Small intestine (tissue), 7 donors: ENCODE data around the gene FOXB1. TPM values are rescaled to one million over a fixed set of nuclear protein-coding genes. Genes with fewer than 3 reads are reported as not detected.

Source experiments
- DNase-seq, 2 donors: peaks; one replicate each; pipeline versions ENCODE4 v3.0.0 to v3.0.0-alpha.2; 2013
- FAIRE-seq: peaks from 2 replicates; lab custom pipeline; 2012; peaks lifted over from hg19 to GRCh38; lab: Jason Lieb, UNC
- H3K27ac ChIP-seq, 3 donors: one replicate each; pipeline ENCODE4 v1.5.1; 2013; ENCODE audit warnings: low read length in 2 of 3, mild to moderate bottlenecking in 2 of 3, control low read depth in 1 of 3, inconsistent platforms in 1 of 3, low read depth in 1 of 3, moderate library complexity in 1 of 3
- H3K27me3 ChIP-seq, 3 donors: one replicate each; pipeline ENCODE4 v1.6.1; 2013; ENCODE audit warnings: low read length in 3 of 3, inconsistent platforms in 1 of 3; ENCODE audit not compliant: control insufficient read depth in 3 of 3, insufficient read depth in 3 of 3
- H3K36me3 ChIP-seq, 3 donors: one replicate each; pipeline ENCODE4 v1.6.1; 2013; ENCODE audit warnings: low read length in 3 of 3, inconsistent platforms in 1 of 3, low read depth in 1 of 3, mild to moderate bottlenecking in 1 of 3, moderate library complexity in 1 of 3; ENCODE audit not compliant: control insufficient read depth in 3 of 3, insufficient read depth in 2 of 3
- H3K4me1 ChIP-seq, 3 donors: one replicate each; pipeline ENCODE4 v1.6.1; 2013; ENCODE audit warnings: low read length in 2 of 3, inconsistent platforms in 1 of 3, low read depth in 1 of 3, mild to moderate bottlenecking in 1 of 3, moderate library complexity in 1 of 3; ENCODE audit not compliant: control insufficient read depth in 3 of 3, insufficient read depth in 2 of 3
- H3K4me3 ChIP-seq, 3 donors: one replicate each; pipeline ENCODE4 v1.5.1; 2013; ENCODE audit warnings: low read length in 3 of 3, control low read depth in 1 of 3, inconsistent platforms in 1 of 3, low read depth in 1 of 3, mild to moderate bottlenecking in 1 of 3, moderate library complexity in 1 of 3
- H3K9me3 ChIP-seq, 2 donors: one replicate each; pipeline ENCODE4 v1.6.1; 2013; ENCODE audit warnings: low read depth in 1 of 2, low read length in 1 of 2; ENCODE audit not compliant: control insufficient read depth in 2 of 2, insufficient read depth in 1 of 2
- WGBS, 3 donors: extraction: QIAGEN DNeasy Blood & Tissue Kit; methylation state at CpG; one replicate each; pipeline ENCODE4 v1.1.7; 2013; 5-methylcytosine and 5-hydroxymethylcytosine counted together
- polyA plus RNA-seq, 4 donors: library from polyadenylated mRNA; stranded (reverse) in 3 of 4; unstranded in 1 of 4; fragments of 200-250 nt in 3 of 4; fragments of 120-200 nt in 1 of 4; gene quantifications; one replicate each; pipeline versions ENCODE4 v1.2.1 to v1.2.3, GENCODE V29; 2013
- donor health status: healthy with polysubstance abuse.
- donor health status: control.
- donor health status: control.
- donor health status: Bipolar disorder and iron deficiency.
- donor health status: healthy.

FOXB1 gene
- polyA plus RNA-seq, 4 donors, result 0.01 TPM; not detected in 3

GRCh38 chr15:60047701-60048100 is 43.6 kb downstream of the FOXB1 start:
- DNase-seq (no peak), FAIRE-seq (no peak)
- Histone ChIP-seq H3K4me3 (no peak overlapping the region), H3K27ac (no peak overlapping the region), H3K36me3 (no peaks in the 10 kb centered on the region), H3K9me3 (peaks cover 0 to 3% of the 10 kb centered on the region in 2 donors), H3K27me3 (peaks cover 0 to 4% (median 0%) of the 10 kb centered on the region in 3 donors), H3K4me1 (no peaks in the 10 kb centered on the region)
- WGBS, 3 donors, result 50 to 61% (median 53%) methylated on average over 1 of the region's 1 CpG

- H3K27ac ChIP-seq, result no peak overlapping the region
- peaks cover 0 to 3% of the 10 kb centered on the region in 2 donors for H3K9me3 ChIP-seq
- no peaks in the 10 kb centered on the region for H3K4me1 ChIP-seq
- no peak overlapping the region for H3K4me3 ChIP-seq
- FAIRE-seq, result no peak
- H3K36me3 ChIP-seq, result no peaks in the 10 kb centered on the region
- no peak for DNase-seq
- H3K27me3 ChIP-seq, result peaks cover 0 to 2% (median 0%) of the 10 kb centered on the region in 3 donors
- 89 to 100% (median 89%) methylated on average over 1 of the region's 1 CpG for WGBS, 3 donors
Observed at GRCh38 chr15:60049948-60050347, 45.8 kb downstream of the FOXB1 start.

- FAIRE-seq, result no peak
- Histone ChIP-seq H3K4me1 (no peaks in the 10 kb centered on the region), H3K4me3 (no peak overlapping the region), H3K27ac (no peak overlapping the region), H3K27me3 (peaks cover 0 to 8% (median 2%) of the 10 kb centered on the region in 3 donors), H3K36me3 (no peaks in the 10 kb centered on the region), H3K9me3 (peaks cover 0 to 3% of the 10 kb centered on the region in 2 donors)
- DNase-seq, result no peak
- WGBS, 3 donors, result 70 to 90% (median 79%) methylated on average over 2 of the region's 2 CpGs
Observed at GRCh38 chr15:60052796-60053195, 48.7 kb downstream of the FOXB1 start.

DNA sequence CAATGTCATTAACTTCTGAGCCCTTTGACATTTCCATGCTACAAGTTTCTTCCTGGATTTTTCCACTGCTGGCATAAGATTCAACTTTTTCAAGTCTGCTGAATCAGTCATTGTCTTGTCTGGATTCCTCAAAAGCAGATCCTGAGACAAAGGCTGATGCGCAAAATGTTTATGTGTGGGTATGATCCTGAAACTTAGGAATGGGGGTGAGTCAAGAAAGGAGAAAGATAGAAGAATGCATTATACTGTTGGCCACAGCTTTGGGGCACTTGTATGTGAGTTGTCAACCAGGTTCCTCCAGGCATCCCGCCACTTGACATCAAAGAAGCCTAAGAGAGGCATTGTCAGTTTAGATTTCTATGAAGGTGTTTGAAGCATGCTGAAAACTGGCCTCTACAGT is 50.4 kb downstream of the FOXB1 start:
- H3K27me3 ChIP-seq, result peaks cover 0 to 8% (median 2%) of the 10 kb centered on the region in 3 donors
- no peaks in the 10 kb centered on the region for H3K4me1 ChIP-seq
- no peak overlapping the region for H3K27ac ChIP-seq
- peaks cover 0 to 3% of the 10 kb centered on the region in 2 donors for H3K9me3 ChIP-seq
- no peaks in the 10 kb centered on the region for H3K36me3 ChIP-seq
- 88 to 96% (median 88%) methylated on average over 2 of the region's 2 CpGs for WGBS, 3 donors
- DNase-seq (no peak), FAIRE-seq (no peak)
- no peak overlapping the region for H3K4me3 ChIP-seq
